GM19043 (cell line): ENCODE data around the gene SEMA3A.
"Not testable (repeated sequence)": the region's sequence is repeated elsewhere in the genome, so short reads cannot be mapped to it uniquely, and the experiment has no call there.

ENCODE experiments used
- ATAC-seq: cut with Tn5 transposase; IDR thresholded peaks from one replicate; pipeline ENCODE4 v1.9.1; 2021; ENCODE audit warnings: low read depth; ENCODE audit not compliant: unreplicated experiment

The SEMA3A gene

DNA sequence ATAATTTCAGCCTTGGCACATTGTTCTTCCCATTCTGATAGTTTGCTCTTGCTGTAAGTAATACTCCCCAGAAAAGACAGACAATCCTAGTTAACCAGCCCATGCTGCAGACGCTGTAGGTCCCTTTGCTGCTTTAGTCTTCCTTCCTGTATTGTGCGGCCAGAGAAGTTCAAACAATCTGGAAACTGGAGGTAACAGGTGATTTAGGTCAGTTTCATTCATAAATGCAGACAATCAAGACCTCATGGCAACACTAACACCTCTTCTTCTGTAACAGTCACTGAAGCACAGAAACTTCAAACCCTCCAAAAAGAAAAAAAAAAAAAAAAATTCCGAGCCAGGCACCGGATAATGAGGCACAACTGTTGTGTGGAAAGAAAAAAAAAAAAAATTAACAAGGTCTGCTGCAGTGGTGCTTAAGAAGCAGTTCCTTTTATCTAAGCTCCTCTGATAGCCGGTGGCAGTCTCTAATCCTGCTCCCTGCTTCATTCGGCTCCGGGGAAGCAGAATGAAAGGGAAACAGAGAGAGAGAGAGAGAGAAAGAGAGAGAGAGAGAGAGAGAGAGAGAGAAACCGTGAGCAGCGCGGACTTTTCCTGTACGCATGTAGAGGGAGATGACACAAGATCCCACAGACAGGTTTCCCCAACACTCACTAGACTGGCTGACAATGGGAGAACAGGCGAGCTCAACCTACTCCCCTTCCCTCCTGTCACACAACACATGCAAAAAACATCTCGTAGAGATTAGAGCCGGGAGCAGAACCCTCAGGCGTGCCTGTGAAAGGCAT, at the start of gene SEMA3A:
SEMA3A (minus strand) TSS at position 306 of the 788 bp plus-strand sequence; CDS start at position 103, 203 bp downstream.
- no peak for ATAC-seq

DNA sequence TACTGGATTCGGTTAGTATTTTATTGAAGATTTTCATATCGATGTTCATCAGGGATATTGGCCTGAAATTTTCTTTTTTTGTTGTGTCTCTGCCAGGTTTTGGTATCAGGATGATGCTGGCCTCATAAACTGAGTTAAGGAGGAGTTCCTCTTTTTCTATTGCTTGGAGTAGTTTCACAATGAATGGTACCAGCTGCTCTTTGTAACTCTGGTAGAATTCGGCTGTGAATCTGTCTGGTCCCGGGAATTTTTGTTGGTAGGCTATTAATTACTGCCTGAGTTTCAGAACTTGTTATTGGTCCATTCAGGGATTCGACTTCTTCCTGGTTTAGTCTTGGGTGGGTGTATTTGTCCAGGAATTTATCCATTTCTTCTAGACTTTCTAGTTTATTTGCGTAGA, 48.4 kb upstream of the SEMA3A start:
- ATAC-seq: not testable (repeated sequence)

DNA sequence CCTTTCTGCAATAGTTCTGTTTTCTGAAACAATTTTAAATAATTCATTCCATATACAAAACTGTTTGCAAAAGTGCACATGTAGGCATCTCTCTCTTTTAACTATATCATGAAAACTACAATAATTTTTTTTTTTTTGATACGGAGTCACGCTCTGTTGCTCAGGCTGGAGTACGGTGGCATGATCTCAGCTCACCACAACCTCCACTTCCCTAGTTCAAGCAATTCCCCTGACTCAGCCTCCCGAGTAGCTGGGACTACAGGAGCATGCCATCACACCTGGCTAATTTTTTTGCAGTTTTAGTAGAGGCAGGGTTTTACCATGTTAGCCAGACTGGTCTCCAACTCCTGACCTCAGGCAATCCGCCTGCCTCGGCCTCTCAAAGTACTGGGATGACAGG, 44.0 kb upstream of the SEMA3A start:
- ATAC-seq: no peak

DNA sequence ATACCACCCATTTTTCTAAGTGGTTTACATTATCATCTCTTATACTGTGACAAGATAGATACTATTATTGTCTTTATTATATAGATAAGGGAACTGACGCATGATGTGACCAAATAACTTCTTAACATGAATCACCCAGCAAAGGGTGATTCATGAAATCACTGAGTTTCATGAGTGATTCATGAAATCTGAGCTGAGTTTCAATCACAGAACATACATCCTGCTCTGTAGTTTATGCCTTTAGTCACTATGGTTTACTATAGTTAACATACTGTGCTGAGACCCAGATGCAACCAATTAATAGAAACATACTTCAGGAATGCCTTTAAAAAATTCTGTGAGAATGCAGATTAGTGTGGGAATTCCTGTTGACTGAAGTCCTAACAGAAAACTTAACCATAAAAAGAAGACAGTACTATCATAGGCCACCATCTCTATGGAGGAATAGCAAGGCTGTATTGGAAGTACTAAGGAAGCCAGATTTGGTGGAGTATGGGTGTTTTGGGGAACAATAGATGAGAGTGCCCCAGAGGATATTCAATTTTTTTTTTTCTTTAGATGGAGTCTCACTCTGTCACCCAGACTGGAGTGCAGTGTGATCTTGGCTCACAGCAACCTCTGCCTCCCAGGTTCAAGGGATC, 43.1 kb upstream of the SEMA3A start:
- no peak for ATAC-seq

DNA sequence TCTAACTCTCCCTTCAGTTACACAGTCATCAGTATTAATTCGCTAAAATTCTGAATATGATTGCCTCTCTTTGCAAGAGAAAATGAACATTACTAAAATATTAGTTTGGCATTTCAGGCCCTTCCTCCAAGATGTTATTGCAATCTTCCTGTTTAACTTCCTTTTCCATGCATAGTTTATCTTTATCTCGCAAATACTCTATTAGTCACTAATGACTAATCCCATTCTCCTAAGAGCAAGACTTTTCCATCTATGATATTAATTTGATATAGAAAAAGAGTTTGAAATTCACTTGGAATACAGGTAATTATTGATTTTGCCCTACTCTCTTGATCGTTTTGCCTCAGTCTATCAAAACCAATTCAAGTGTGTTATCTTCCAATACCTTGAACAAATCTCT, 41.8 kb upstream of the SEMA3A start:
- ATAC-seq: no peak

DNA sequence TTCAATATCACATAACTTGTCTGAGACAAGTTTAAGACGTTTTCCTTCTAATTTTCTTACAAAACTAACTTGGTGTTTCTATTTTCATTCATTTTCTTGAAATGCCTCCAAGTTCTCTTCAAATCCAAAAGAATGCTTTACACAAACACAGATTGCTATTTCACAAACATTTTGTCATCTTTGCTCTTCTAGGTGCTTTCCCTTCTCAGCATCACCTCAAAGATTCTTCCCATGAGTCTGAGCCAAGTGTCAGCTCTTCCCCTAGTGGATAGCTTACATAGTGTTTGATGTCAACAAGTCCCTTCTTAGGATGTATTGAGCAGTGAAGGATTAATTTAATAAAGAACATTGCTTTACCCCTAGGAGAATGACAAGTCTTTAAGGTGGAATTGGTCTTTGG, 38.1 kb upstream of the SEMA3A start:
- no peak for ATAC-seq

DNA sequence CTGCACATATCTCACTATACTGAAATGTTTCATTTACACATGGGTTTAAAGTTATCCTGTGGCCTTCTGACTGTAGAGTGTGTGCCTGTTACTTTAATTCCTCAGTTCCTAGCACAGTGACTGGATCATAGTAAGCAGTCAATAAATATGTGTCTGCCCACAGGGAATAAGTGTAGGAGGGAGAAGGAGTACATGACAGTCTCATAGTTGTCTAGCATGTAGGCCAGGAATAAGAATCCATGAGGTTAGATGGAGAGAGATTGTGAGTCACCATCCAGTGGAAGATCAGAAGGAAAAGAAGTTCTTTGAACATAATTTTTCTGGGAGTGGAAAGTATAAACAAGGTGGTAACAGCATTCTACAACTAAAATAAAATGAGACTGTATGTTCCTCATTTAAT, 36.6 kb upstream of the SEMA3A start:
- ATAC-seq: no peak

DNA sequence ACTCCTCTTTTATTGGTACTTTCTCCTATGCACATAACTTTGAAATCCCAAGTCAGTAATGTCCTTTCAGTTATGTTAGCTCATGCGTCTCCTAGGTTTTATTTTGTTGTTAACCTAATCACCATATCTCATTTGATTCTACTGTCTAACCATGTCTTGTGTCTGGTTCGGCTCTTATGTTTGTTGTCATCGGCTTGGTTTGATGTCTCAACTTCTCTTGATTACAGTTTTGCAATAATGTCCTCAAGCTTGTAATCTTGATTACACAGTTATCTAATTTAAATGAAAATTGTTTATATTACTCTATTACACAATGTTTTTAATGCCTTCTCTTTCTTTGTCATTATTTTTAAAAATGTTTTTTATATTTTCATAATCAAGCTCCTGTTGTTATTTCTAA, 35.9 kb upstream of the SEMA3A start:
- no peak for ATAC-seq

DNA sequence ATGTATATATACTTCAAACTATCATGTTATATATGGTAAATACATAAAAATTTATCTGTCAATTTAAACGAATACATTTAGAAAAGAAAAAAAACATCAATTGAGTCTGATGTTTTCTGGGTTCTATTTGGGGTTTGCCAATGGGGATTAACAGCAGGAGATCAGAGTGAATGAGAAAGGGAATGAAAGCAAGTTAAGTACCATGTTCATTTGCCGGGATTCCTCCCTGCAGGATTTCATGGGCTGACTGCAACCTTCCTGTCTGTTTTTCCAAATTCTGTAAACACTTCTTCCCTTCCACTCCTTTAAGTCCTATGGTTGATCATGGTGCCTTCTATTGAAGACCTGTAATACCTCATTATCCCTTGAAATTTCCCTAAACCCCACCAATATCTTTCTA, 33.9 kb upstream of the SEMA3A start:
- no peak for ATAC-seq

DNA sequence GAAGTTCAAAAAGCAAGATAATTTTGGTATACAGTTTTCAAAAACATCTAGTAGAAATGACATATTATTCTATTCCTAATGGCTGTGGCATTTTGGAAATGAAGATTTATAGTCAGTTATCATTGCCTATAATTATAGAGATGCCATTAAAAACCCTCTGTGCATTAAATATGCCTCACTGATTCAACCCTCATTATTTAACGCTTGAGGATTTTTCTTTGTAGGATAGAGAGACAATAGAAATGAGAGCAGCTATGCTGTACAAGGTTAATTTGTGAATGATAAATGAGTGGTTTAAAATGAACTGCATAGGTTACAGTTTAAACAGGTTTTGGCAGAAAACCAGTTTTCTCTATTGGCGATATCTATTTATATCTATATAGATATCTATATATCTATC, 32.2 kb upstream of the SEMA3A start:
- ATAC-seq: no peak

DNA sequence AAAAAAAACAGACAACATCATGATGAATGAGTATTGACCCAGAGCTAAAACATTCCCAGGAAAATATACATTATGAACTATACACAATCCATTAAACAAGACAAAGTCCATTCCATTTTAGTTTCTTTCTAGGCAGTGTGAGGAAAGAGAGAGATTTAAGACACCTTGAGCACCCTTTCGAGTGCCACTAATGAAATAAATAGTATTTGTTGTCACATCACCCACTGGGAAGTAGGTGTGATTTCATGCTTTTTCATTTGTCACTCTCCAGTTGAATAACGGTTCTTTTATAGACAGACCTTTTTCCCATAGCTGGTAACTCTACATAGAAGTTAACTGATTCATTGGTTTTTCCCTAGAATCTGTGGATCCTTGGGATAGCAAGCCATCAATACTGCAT, 29.9 kb upstream of the SEMA3A start:
- ATAC-seq: no peak

DNA sequence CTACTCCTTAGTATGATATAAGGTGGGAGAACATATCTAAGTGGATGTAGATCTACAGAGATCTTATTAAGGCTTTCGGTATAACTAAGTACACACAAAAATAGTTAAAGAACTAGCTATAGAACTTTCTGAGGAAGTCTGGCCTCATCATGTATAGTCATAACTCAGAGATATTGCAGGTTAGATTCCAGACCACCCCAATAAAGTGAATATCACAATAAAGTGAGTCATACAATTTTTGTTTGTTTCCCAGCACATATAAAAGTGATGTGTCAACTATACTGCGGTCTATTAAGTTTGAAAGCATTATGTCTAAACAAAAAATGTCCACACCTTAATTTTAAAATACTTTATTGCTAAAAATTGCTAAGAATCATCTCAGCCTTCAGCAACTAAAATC, 24.7 kb upstream of the SEMA3A start:
- ATAC-seq: no peak

DNA sequence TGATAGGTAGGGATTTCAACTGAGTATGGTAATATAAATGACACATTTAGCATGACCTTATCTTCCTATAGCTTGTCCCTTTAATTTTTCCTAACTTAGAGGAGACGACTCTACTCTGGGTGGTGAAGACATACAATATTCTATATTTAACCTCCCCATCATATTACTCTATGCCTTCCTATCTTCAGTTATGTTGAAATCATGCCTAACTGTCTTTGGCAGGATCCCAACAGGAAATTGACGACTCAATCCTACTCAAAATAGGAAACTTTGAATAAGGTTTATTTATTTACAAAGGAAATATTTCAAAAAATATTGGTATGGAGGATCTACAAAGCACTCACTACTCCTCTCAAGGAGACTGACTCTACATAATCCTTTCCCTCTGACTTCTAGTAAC, 24.1 kb upstream of the SEMA3A start:
- ATAC-seq: no peak

DNA sequence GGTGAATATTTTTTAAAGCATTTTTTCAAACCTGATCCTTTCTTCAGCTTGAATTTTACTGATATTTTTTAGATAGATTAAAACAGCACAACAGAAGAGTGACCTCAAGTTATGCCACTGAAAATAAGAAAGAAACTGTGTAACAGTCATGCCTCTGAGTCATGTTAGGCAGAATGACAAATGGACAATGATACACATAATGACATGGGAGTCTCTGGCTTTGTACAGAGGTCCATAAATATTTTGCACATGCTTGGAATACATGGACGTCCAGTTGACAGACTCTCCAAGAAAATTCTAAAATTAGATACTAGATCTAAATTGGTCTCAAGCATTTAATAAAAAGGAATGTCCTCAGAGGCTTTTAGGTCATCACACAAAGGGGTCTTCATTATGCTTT, 21.9 kb upstream of the SEMA3A start:
- no peak for ATAC-seq

DNA sequence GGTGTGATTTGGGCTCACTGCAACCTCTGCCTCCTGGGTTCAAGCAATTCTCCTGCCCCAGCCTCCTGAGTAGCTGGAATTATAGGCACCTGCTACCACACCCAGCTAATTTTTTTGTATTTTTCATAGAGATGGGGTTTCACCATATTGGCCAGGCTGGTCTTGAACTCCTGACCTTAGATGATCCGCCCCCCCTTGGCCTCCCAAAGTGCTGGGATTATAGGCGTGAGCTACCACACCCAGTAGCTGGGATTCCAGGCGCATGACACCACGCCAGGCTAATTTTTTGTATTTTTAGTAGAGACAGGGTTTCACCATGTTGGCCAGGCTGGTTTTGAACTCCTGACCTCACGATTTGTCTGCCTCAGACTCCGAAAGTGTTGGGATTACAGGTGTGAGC, 20.2 kb upstream of the SEMA3A start:
- ATAC-seq: not testable (repeated sequence)

DNA sequence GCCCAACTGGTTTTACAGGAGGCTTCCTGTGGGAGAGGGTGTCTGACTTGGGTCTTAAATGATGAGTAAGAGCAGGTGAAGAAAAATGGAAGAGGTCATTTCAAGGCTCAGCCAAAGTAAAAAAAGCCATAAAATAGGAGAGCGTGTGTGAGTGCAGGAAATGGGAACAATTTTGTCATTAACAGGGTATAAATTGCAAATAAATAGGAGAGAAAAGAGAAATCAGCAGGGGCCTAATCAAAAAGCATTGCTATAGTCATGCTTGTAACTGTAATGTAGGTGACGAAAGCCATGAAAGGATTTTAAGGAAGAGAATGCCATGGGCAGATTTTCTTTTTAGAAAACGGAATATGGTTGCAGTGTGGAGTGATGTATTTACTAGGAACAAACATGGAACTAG, 15.7 kb upstream of the SEMA3A start:
- ATAC-seq: no peak

DNA sequence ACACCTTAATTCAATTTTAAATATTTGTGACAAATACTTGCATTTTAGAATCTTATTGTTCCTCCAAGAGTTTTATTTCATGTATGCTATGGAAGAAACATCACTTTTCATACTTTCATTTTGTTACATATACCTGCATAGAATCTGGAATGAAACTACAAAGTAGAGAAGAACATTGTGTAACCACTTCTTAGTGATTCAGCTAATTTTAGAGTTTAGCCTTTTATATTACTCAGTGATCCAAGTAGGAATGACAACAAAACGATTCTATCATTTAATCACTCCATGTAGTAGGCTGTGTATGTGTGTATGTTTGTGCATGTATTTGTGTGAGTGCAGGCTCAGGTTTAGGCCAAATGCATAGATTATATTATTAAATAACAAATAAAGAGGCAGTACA, 14.4 kb upstream of the SEMA3A start:
- no peak for ATAC-seq

DNA sequence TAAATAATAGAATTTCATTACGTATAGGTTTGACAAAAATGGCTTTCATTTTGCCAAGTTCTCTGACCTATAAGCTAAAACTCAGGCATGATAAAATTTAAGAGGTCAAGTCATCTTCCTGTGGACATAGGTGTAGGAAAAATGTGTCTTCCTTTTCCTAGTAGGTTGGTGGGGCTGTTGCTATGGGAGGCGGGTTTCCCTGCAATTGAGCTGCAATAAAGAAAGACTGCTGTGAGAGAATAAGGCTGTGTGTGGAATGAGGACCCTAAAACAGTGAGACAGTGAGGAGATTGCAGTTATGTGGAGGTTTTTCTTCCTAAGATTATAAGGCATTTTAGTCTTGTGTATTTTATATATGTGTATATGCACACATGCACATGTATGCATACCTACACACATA, 13.0 kb upstream of the SEMA3A start:
- ATAC-seq: no peak

DNA sequence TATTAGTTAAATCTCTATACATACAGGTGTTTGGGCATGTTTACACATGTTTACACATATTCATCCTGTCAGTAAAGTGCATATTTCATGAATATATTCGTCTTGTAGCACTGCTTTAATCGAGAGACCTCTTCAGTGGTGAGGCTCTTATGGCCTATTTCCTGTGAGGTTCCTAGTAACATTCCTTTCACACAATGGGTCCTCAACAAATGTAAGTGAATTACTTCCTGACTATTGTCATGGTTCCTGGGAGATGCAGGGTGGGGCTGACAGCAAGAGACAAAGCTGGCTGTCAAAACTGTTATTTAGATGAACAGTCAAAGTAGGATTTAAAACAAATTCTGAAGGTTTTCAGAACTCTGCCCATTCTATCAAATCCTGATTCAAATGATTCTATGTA, 12.4 kb upstream of the SEMA3A start:
- ATAC-seq: no peak

DNA sequence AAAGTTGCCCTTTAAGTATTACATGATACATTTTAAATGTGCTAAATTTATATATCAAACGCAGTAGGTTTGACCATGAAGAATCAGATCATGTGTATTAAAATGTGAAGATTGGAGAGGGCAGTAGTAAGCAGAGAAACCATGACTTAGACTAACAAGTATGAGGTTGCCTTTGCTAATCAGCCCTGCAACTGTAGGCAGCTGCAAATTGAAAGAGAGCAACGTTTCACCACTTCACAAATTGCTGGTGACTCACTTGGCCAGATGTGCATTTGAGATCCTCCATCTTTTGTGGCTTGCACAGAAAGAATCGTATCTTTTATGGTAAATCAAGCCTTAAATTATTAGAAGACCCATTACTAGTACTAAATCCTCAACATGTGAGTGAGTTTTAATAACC, 10.1 kb upstream of the SEMA3A start:
- no peak for ATAC-seq

DNA sequence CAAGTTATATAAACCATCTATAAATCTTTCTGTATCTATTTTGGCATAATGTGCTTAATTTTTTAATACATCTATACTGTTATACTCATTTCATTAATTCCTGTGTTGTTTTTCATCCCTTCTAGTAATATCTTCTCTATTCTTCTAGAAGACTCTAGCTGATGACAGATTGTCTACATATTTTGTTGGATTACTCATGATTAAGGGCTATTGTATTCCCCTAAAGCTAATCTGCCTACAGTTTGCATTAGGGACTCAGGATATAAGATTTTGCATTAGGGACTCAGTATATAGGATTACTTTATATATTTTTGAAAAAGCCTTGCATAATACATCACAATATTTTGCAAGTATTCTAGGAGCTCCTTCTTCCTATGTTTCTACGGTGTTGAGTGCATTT, 8.3 kb upstream of the SEMA3A start:
- ATAC-seq: no peak

DNA sequence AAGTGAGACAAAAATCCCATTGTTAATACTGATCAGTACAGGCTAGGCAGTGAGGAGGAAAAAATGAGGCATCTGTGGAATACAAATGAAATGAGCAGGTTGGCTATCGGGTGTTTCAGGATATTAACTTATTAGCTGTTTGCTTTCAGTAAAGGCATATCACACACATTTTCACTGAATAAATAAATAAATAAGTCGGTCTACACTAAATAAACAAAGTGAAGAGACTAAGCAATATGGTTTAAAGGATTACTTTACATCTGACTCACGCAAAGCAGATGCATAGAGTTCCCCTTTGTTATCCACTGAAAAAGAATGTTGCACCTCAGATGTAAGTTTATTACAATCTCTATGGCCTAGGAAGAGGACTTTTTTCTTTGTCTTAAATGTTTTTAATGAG, 6.3 kb upstream of the SEMA3A start:
- ATAC-seq: no peak
